ENCODE data around the gene C1orf50.

The C1orf50 gene

GRCh38 chr1:42734201-42735035 lies 32.6 kb upstream of the C1orf50 start:
- no peaks in the 10 kb centered on the region for H3K27me3 ChIP-seq (ENCODE audit: low read depth, low read length)
- no peak overlapping the region for H3K4me3 ChIP-seq (ENCODE audit: low read depth in 1 of 2, low read length in 2 of 2)
- H3K27ac ChIP-seq (ENCODE audit: low read length): no peak overlapping the region
- H3K9me3 ChIP-seq (ENCODE audit: control insufficient read depth in 1 of 2, low read length in 2 of 2): no peaks in the 10 kb centered on the region
- no peaks in the 10 kb centered on the region for H3K4me1 ChIP-seq (ENCODE audit: control insufficient read depth in 1 of 2, insufficient read depth in 2 of 2, low read length in 2 of 2)
- no peaks in the 10 kb centered on the region for H3K36me3 ChIP-seq (ENCODE audit: control insufficient read depth in 1 of 2, insufficient read depth in 2 of 2, low read length in 2 of 2)

GRCh38 chr1:42735056-42735455 lies 32.0 kb upstream of the C1orf50 start:
- H3K4me3 ChIP-seq (ENCODE audit: low read depth in 1 of 2, low read length in 2 of 2): no peak overlapping the region
- H3K27ac ChIP-seq (ENCODE audit: low read length): no peak overlapping the region
- no peaks in the 10 kb centered on the region for H3K4me1 ChIP-seq (ENCODE audit: control insufficient read depth in 1 of 2, insufficient read depth in 2 of 2, low read length in 2 of 2)
- no peaks in the 10 kb centered on the region for H3K9me3 ChIP-seq (ENCODE audit: control insufficient read depth in 1 of 2, low read length in 2 of 2)
- H3K36me3 ChIP-seq (ENCODE audit: control insufficient read depth in 1 of 2, insufficient read depth in 2 of 2, low read length in 2 of 2): no peaks in the 10 kb centered on the region
- no peaks in the 10 kb centered on the region for H3K27me3 ChIP-seq (ENCODE audit: low read depth, low read length)

- H3K27me3 ChIP-seq (ENCODE audit: low read depth, low read length): no peaks in the 10 kb centered on the region
- H3K4me3 ChIP-seq (ENCODE audit: low read depth in 1 of 2, low read length in 2 of 2): no peak overlapping the region
- no peaks in the 10 kb centered on the region for H3K9me3 ChIP-seq (ENCODE audit: control insufficient read depth in 1 of 2, low read length in 2 of 2)
These were observed 31.5 kb upstream of the C1orf50 start for GRCh38 chr1:42735477-42736105.

GRCh38 chr1:42736152-42736551 lies 30.9 kb upstream of the C1orf50 start:
- H3K27ac ChIP-seq (ENCODE audit: low read length): no peak overlapping the region

More at GRCh38 chr1:42735477-42736105, 31.5 kb upstream of the C1orf50 start:
- Histone ChIP-seq H3K36me3 (ENCODE audit: control insufficient read depth in 1 of 2, insufficient read depth in 2 of 2, low read length in 2 of 2) (no peaks in the 10 kb centered on the region), H3K4me1 (ENCODE audit: control insufficient read depth in 1 of 2, insufficient read depth in 2 of 2, low read length in 2 of 2) (no peaks in the 10 kb centered on the region), H3K27ac (ENCODE audit: low read length) (no peak overlapping the region)

GRCh38 chr1:42736571-42737200 lies 30.4 kb upstream of the C1orf50 start:
- Histone ChIP-seq H3K4me3 (ENCODE audit: low read depth in 1 of 2, low read length in 2 of 2) (no peak overlapping the region), H3K9me3 (ENCODE audit: control insufficient read depth in 1 of 2, low read length in 2 of 2) (no peaks in the 10 kb centered on the region), H3K36me3 (ENCODE audit: control insufficient read depth in 1 of 2, insufficient read depth in 2 of 2, low read length in 2 of 2) (no peaks in the 10 kb centered on the region), H3K4me1 (ENCODE audit: control insufficient read depth in 1 of 2, insufficient read depth in 2 of 2, low read length in 2 of 2) (no peaks in the 10 kb centered on the region), H3K27me3 (ENCODE audit: low read depth, low read length) (no peaks in the 10 kb centered on the region), H3K27ac (ENCODE audit: low read length) (no peak overlapping the region)

More at GRCh38 chr1:42736152-42736551, 30.9 kb upstream of the C1orf50 start:
- Histone ChIP-seq H3K4me3 (ENCODE audit: low read depth in 1 of 2, low read length in 2 of 2) (no peak overlapping the region), H3K9me3 (ENCODE audit: control insufficient read depth in 1 of 2, low read length in 2 of 2) (no peaks in the 10 kb centered on the region), H3K27me3 (ENCODE audit: low read depth, low read length) (no peaks in the 10 kb centered on the region), H3K4me1 (ENCODE audit: control insufficient read depth in 1 of 2, insufficient read depth in 2 of 2, low read length in 2 of 2) (no peaks in the 10 kb centered on the region), H3K36me3 (ENCODE audit: control insufficient read depth in 1 of 2, insufficient read depth in 2 of 2, low read length in 2 of 2) (no peaks in the 10 kb centered on the region)

GRCh38 chr1:42737257-42737656 lies 29.8 kb upstream of the C1orf50 start:
- Histone ChIP-seq H3K4me1 (ENCODE audit: control insufficient read depth in 1 of 2, insufficient read depth in 2 of 2, low read length in 2 of 2) (no peaks in the 10 kb centered on the region), H3K36me3 (ENCODE audit: control insufficient read depth in 1 of 2, insufficient read depth in 2 of 2, low read length in 2 of 2) (no peaks in the 10 kb centered on the region), H3K4me3 (ENCODE audit: low read depth in 1 of 2, low read length in 2 of 2) (no peak overlapping the region), H3K27ac (ENCODE audit: low read length) (no peak overlapping the region), H3K9me3 (ENCODE audit: control insufficient read depth in 1 of 2, low read length in 2 of 2) (no peaks in the 10 kb centered on the region), H3K27me3 (ENCODE audit: low read depth, low read length) (no peaks in the 10 kb centered on the region)

GRCh38 chr1:42737986-42738677 lies 28.9 kb upstream of the C1orf50 start:
- H3K27ac ChIP-seq (ENCODE audit: low read length): no peak overlapping the region
- H3K4me1 ChIP-seq (ENCODE audit: control insufficient read depth in 1 of 2, insufficient read depth in 2 of 2, low read length in 2 of 2): no peaks in the 10 kb centered on the region
- no peaks in the 10 kb centered on the region for H3K36me3 ChIP-seq (ENCODE audit: control insufficient read depth in 1 of 2, insufficient read depth in 2 of 2, low read length in 2 of 2)
- H3K27me3 ChIP-seq (ENCODE audit: low read depth, low read length): no peaks in the 10 kb centered on the region
- H3K9me3 ChIP-seq (ENCODE audit: control insufficient read depth in 1 of 2, low read length in 2 of 2): no peaks in the 10 kb centered on the region
- no peak overlapping the region for H3K4me3 ChIP-seq (ENCODE audit: low read depth in 1 of 2, low read length in 2 of 2)

- Histone ChIP-seq H3K4me3 (ENCODE audit: low read depth in 1 of 2, low read length in 2 of 2) (no peak overlapping the region), H3K36me3 (ENCODE audit: control insufficient read depth in 1 of 2, insufficient read depth in 2 of 2, low read length in 2 of 2) (no peaks in the 10 kb centered on the region), H3K4me1 (ENCODE audit: control insufficient read depth in 1 of 2, insufficient read depth in 2 of 2, low read length in 2 of 2) (no peaks in the 10 kb centered on the region), H3K27ac (ENCODE audit: low read length) (no peak overlapping the region), H3K27me3 (ENCODE audit: low read depth, low read length) (no peaks in the 10 kb centered on the region), H3K9me3 (ENCODE audit: control insufficient read depth in 1 of 2, low read length in 2 of 2) (no peaks in the 10 kb centered on the region)
These were observed 28.3 kb upstream of the C1orf50 start for GRCh38 chr1:42738678-42739226.

- Histone ChIP-seq H3K4me1 (ENCODE audit: control insufficient read depth in 1 of 2, insufficient read depth in 2 of 2, low read length in 2 of 2) (no peaks in the 10 kb centered on the region), H3K9me3 (ENCODE audit: control insufficient read depth in 1 of 2, low read length in 2 of 2) (no peaks in the 10 kb centered on the region), H3K4me3 (ENCODE audit: low read depth in 1 of 2, low read length in 2 of 2) (no peak within 1 kb of the TSS), H3K36me3 (ENCODE audit: control insufficient read depth in 1 of 2, insufficient read depth in 2 of 2, low read length in 2 of 2) (no peaks in the 10 kb centered on the region), H3K27ac (ENCODE audit: low read length) (no peak within 1 kb of the TSS), H3K27me3 (ENCODE audit: low read depth, low read length) (no peaks in the 10 kb centered on the region)
These were observed 27.0 kb upstream of the C1orf50 start, which contains the start of gene CLDN19 for GRCh38 chr1:42739753-42740700. CLDN19 (minus strand) TSS chr1:42740236; CDS start chr1:42740063, 173 bp downstream.

- Histone ChIP-seq H3K9me3 (ENCODE audit: control insufficient read depth in 1 of 2, low read length in 2 of 2) (no peaks in the 10 kb centered on the region), H3K36me3 (ENCODE audit: control insufficient read depth in 1 of 2, insufficient read depth in 2 of 2, low read length in 2 of 2) (peaks cover 4 to 6% of the 10 kb centered on the region in 2 donors), H3K27me3 (ENCODE audit: low read depth, low read length) (no peaks in the 10 kb centered on the region), H3K4me3 (ENCODE audit: low read depth in 1 of 2, low read length in 2 of 2) (no peak overlapping the region), H3K4me1 (ENCODE audit: control insufficient read depth in 1 of 2, insufficient read depth in 2 of 2, low read length in 2 of 2) (no peaks in the 10 kb centered on the region), H3K27ac (ENCODE audit: low read length) (no peak overlapping the region)
These were observed 26.0 kb upstream of the C1orf50 start for GRCh38 chr1:42740851-42741580.

All from muscle layer of duodenum (tissue), 2 donors.